HFF-Myc (cell line): ENCODE measurements around the gene SLC35E3.

Experiments used
- DNase-seq: peaks from one replicate; pipeline ENCODE4 v3.0.0-alpha.2; 2011; ENCODE audit warnings: low read depth; ENCODE audit errors: extremely low read depth
- H3K4me3 ChIP-seq: replicated peaks from 2 replicates; pipeline ENCODE4 v1.5.1; 2011; ENCODE audit warnings: low read depth, mild to moderate bottlenecking, control low read depth, low read length
- TF ChIP-seq, protein P1 (sequence below): IDR thresholded peaks from 2 replicates; pipeline ENCODE4 v1.5.1; 2012; ENCODE audit warnings: mild to moderate bottlenecking, low read depth, low read length, control low read depth; ENCODE audit errors: missing control alignments

SLC35E3 gene

DNA sequence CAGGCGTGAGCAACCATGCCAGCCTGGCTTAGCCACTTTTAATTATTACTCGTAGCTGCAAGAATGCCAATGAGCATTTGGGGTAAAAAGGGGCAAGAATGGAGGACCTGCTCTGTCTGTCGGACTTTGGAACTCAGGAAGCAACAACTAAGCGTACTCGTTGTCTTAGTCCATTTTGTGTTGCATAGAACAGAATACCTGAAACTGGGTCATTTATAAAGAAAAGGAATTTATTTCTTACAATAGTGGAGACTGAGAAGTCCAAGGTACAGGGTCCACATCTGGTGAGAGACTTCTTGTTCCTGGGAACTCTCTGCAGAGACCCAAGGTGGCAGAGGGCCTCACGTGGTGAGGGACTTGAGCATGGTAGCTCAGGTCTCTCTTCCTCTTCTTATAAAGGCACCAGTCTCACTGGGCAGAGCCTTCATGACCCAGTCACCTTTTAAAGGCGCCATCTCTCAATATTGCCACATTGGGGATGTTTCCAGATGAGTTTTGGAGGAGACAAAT, 29.2 kb downstream of the SLC35E3 start:
- no peak overlapping the region for H3K4me3 ChIP-seq
- TF ChIP-seq, protein P1, sequence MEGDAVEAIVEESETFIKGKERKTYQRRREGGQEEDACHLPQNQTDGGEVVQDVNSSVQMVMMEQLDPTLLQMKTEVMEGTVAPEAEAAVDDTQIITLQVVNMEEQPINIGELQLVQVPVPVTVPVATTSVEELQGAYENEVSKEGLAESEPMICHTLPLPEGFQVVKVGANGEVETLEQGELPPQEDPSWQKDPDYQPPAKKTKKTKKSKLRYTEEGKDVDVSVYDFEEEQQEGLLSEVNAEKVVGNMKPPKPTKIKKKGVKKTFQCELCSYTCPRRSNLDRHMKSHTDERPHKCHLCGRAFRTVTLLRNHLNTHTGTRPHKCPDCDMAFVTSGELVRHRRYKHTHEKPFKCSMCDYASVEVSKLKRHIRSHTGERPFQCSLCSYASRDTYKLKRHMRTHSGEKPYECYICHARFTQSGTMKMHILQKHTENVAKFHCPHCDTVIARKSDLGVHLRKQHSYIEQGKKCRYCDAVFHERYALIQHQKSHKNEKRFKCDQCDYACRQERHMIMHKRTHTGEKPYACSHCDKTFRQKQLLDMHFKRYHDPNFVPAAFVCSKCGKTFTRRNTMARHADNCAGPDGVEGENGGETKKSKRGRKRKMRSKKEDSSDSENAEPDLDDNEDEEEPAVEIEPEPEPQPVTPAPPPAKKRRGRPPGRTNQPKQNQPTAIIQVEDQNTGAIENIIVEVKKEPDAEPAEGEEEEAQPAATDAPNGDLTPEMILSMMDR: no peak
- DNase-seq: no peak

DNA sequence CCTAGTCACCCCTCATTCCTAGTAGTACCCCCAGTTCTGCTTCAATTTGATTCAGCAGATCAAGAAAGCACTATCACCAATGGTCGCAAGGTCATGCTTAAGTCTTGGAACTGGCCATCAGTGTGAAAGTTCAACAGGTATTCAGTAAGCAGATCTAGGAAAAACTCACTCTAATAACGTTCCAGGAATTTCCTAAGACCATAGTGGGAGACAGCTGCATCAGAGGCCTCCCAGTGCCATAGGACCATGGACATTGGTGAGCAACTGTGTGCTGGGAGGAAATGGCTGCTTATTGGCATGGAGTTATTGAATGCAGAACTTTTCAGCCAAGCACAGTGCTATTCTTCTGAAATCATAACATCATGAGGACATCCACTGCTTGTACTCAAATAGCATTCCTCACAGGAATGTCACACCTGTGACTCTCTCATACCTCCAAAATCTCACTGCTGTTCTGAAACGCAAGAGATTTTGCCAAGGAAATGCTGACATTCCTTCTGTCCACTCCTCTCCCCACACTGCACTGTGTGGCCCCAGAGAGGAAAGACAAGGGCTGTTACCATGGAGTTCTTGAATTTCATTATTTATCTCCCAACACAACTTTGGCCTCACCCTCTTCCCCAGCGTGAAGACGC, 31.1 kb downstream of the SLC35E3 start:
- no peak overlapping the region for H3K4me3 ChIP-seq
- DNase-seq: no peak
- TF ChIP-seq, protein P1: no peak

GRCh38 chr12:68779280-68779679, 33.3 kb downstream of the SLC35E3 start:
- H3K4me3 ChIP-seq: no peak overlapping the region
- TF ChIP-seq, protein P1: no peak
- no peak for DNase-seq

DNA sequence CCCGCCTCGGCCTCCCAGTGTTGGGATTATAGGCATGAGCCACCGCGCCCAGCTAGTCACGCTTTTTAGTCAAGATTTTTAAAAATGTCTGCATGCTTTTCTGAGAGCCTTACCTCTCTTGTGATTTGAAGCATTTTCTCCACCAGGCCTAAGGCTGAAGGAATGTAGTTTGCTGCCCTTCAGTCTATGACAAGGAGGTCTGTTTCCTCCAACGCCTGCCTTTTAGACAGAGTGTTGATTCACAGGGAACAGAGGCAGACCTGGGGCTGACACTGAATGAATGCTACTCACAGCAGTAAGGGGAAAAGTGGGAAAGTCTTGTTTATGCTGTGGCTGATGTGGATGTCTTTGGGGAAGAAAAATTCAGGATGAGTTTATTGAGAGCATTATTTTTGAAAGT, 34.8 kb downstream of the SLC35E3 start:
- no peak overlapping the region for H3K4me3 ChIP-seq
- DNase-seq: no peak
- TF ChIP-seq, protein P1: no peak

DNA sequence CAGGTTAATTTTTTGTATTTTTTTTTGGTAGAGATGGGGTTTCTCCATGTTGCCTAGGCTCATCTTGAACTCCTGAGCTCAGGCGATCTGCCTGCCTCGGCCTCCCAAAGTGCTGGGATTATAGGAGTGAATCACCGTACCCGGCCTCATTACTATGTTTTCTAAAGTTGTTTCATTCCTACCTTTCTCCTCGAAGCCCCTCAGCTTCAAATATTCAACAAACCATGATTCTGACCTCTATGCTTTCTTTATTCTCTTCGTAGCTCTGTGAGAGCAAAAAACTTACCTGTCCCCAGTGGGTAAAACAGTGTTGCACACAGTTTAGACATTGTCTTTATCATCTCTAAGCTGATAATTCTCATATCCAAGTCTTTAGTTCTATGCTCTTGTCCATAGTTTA, 35.8 kb downstream of the SLC35E3 start:
- TF ChIP-seq, protein P1: no peak
- no peak for DNase-seq
- no peak overlapping the region for H3K4me3 ChIP-seq

DNA sequence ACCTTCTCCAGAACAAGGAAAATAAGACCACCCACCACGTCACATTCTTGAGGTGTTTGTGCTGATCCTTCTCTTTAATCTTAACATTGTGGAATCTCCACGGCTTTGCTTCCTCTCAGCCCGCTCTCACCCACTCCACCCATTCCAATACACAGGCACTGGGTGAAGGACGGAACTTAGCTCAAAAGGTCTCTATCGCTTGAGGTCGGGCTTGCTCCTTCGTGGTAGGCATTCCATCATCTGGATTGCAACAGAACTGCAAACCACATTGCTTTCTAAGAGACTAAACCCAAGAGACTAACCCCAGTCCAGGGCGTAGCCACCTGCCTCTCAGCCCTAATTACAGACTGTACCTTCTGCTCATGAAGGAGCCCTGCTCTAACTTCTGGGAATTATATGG, 38.0 kb downstream of the SLC35E3 start:
- DNase-seq: no peak
- TF ChIP-seq, protein P1: no peak
- no peak overlapping the region for H3K4me3 ChIP-seq

- no peak for DNase-seq
- H3K4me3 ChIP-seq: no peak overlapping the region
- TF ChIP-seq, protein P1: no peak
Measured at GRCh38 chr12:68785358-68785757, 39.4 kb downstream of the SLC35E3 start.
